ENCODE results near the gene POLE.
"Not testable (repeated sequence)": the region's sequence is repeated elsewhere in the genome, so short reads cannot be mapped to it uniquely, and the experiment has no call there.

POLE gene

DNA sequence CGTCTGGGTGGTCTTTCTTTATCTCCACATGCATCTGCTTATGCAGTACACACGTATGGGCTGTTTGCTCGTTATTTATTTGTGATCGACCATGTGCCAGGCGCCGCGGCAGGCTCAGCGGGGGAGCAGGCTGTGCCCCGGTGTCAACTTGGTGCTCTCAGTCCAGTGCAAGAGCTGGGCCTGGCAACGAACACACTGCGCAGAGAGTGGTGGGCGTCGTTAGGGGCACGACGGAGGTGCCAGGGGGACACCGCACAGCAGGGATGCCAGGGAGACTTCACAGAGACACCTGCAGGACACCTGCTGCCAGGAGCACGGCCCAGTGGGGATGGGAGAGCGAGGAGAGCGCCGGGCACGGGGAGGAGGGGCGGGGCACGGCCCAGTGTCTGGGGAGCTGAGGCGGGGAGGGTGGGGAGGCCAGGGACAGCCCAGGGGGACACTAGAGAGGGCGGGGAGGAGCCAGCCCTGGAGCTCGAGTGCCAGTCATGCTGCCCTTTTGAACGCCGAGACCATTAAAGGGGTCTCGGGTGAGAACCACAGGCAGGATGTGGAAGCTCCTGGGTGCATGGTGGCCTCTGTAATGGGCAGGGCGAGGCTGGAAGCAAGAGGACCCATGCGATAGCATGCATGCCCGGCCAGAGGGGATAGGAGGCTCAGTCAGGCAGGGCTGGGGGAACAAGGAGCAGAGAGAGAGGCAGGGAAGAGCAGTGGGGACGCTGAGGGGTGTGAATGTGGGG is 76.1 kb downstream of the POLE start:
- no peak for DNase-seq

DNA sequence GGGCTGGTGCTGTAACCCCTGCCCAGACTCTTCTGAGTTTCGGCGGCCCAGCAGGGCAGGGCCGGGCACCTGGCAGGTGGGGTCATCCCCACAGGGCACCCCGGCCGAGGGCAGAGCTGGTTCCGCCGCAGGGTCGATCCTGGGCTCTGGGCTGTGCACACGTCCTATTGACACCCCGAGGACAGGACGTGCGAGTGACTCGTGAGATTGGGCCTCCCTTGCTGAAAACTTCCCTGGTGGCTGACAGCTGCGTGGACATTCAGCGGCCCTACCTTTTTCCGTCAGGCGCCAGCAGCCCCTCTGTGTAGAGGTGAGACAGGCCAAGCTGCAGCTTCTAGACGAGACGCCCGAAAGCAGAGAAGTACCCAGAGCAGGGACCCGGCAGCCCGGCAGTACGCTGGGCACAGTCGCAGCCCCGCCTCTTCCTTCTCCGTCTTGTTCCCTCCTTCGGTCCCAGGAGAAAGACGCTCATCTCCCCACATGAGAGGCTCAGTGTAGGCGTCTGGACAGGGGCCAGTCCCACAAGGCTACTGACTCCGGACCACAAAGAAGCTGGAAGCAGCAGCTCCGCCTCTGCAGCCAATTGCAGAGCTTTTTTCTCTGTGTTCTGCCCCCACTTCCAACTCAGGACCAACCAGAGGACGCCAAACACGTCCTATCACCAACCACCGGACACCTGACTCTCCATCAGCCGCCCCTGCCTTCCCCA is 76.9 kb downstream of the POLE start, which contains the start of gene LRCOL1:
LRCOL1 (minus strand) TSS at position 532 of the 709 bp plus-strand sequence. CDS start 4,331 bp downstream, outside the sequence.
- DNase-seq, result no peak

DNA sequence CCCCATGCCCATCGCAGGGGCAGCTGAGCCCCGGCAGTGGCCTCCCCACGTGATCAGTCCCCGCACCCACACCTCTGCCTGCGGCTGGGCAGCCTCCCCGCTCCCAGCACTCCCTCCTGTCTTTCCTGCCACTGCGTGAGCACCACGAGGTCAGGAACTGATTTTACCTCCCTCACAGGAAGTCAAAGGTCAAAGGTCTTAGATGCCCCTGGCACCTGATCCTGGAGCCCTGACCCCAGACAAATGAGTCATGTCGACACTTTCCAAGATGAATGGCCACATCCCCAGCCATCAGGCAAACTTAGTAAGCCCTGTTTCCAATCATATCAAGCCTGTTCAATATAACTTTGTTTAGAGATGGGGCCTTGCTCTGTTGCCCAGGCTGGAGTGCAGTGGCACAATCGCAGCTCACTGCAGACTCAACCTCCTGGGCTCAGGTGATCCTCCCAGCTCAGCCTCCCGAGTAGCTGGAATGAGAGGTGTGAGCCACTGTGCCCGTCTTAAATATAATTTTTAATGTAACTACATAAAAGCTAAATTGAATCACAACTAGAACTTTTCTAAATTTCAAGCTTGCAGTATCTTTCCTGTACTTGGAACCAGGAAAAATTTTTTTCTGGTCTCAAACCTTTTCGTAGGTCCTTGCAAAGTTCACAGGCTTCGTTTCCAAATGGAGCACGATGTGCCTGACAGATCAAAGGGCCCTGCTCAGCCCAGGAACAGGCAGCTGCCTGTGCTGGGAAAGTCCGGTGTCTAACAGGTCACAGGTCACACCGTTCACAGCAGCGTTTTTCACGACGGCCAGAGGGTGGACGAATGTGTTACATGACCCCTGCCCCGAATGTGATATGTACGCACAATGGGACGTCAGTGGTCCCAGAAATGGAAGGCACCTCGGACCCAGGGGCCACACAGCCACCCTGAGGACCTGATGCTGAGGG is 78.6 kb downstream of the POLE start:
- no peak for DNase-seq

DNA sequence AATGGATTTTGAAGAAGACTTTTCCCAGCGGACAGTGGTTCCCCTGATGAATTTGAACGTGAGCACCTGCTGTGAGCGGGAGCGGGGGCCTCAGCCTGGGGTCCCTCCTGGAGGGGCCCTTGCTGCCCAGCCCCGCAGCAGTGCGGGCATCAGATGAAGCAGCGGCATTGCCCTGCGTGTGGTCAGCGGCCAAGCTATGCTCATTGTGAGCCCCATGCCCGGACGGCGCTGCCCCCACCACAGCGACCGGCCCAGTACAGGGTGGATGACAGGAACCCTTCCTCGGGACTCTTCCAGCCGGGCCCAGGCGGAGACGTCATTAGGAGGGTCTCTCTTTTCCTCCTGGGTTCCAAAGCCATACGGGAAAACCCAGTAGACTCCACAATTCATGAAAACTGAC is 80.2 kb downstream of the POLE start:
- no peak for DNase-seq

DNA sequence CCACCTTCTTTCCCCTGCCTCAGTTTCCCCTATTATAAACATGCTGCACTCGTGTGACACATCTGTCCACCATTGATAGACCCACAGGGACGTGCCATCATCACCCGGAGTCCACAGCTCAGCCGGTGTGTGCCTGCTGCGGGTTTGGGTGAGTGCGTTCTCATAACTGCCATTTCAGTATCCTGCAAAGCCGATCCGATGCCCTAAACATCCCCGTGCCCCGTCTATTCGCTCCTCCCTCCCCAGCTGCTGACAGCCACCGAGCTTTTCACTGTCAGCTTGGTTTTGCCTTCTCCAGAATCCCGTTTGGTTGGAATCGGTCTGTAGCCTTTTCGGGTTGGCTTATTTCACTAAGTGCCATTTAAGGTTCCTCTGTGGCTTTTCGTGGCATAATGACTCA is 80.7 kb downstream of the POLE start:
- no peak for DNase-seq

DNA sequence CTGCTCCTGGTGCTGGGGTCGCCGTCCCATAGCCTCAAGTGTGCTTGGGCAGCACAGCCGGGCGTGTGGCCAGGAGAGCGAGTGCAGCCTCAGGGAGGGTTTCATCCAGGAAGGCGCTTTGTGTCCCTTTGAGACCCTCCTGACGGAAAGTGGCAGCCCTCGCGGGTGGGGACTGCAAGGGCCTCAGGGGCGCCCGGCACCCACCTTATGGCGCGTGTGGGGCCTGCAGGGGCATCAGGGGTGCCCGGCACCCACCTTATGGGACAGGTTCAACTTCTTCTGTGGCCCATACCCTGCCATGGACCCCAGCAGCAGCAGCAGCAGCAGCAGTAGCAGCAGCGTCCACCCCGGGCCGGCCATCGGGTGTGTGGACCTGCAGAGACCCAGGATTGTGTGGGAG is 81.2 kb downstream of the POLE start:
- DNase-seq, result no peak

DNA sequence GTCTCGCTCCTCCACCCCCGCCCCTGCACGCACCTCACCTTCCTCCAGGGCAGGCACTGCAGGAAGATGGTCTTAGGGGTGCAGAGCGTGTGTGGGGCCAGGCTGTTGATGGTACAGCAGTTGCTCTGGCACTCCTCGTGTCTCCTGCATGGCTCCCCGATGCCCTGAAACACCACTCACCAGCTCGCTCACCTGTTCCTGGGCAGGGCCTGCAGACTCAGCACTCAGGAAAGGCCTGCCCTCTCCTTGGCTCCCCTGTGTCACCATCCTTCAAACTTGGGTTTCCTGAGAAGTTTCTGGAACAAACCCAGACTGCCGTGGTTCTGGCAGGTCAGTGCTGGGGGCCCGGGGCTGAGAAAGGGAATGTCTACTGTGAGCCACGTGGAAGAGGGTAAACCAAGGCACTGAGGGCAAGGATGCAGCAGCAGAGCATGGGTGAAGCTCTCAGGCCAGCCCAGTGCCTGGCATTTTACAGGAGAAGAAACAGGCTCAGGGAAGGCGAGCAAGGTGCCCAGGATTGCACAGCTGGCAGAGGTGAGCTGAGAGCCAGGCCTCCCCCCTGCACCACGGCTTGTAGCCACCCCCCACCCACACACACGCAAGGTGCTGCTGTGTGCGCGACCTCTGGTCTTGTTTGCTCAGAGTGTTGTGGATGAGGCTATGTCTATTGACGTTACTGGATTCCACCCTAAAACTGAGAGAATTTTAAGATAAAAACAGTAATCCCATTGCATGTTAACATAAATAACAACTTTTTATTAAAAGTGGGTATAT is 82.3 kb downstream of the POLE start:
- no peak for DNase-seq

DNA sequence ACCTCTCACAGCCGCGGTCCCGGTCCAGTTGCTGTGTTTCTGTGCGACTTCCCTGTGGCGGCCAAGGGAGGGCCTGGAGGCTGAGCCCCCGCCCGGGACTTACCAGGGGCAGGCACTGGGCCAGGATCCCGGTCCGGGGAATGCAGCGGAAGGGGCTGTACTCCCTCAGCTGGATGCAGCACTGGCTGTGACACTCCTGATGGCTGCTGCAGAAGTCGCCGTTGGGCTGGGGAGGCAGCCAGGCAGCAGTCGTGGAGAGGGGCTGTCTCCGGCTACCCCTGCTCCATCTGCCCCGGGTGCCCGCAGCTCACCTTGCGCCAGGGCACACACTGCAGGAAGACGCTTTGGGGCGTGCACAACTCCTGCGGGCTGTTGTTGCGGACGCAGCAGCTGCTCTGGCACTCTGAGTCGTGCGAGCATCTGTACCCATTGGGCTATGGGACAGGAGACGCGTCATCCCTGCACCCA is 83.0 kb downstream of the POLE start:
- no peak for DNase-seq

DNA sequence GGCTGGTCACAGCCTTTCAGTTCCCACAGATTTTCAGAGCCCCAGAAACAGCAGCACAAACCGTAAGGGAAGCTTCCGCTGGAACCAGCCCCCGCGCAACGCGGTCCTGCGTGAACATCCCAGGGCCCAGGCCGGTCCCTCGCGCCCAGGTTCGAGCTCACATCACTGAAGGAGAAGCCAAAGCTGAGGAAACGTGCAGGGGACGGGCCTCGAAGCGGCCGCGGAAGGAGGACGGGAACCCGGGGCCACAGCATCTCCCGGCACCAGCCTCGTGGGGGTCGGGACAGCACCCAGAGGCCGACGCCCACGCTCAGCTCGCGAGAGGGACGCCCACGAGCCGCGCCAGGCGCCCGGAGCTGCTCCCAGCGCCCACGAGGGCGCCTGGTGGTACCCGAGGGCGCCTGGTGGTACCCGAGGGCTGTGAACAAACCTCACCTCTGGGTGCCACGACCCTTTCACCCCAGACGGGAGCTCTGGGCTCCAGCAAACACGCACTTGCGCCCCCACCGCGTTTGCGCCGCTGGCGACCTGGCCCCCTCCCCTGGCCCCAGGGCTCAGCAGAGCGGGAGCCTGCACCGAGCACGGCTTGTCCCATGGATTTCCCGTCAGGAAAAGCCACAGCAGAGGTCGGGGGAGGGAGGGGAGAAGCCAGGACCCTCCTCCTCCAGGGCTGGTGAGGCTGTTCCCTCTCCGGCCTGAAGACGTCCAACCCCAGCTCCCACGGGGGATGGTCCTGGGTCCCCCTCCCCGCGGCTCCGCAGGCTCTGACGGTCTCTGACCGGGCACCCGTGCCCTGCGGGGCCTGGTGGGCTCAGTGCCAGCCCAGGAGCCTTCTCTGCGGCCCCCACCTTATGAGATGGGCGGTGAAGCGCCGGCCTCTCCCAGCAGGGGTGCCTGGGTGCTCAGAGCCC is 83.6 kb downstream of the POLE start:
- no peak for DNase-seq

DNA sequence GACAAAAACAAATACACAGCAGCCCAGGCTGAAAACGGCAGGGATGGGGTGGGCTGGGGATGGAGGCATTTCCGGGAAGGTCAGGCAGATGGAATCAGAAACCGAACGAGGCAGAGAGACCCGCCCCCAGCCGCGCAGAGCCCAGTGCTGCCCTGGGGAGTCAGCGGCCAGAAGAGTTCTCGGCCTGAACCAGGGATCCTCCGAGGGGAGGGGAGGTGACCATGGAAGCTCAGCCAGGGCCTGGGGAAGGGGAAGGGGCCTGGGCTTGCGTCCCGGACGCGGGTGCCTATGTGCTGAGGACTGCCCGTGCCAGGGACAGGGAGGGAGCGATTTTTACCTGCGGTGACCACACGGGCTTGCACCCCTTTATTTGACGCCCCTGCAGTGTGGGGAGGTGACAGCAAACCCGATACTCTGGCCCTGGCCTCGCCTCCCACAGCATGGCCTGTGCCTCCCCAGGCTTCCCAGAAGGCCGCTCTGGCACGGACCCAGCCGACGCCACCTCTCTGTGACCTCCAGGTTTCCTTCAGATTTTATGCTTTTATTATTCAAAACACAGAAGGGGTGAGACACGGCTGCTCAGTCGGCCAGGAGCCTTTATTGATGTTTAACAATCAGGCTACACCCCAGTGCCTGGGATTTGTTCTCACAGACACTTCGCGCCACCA is 84.4 kb downstream of the POLE start:
- no peak for DNase-seq

DNA sequence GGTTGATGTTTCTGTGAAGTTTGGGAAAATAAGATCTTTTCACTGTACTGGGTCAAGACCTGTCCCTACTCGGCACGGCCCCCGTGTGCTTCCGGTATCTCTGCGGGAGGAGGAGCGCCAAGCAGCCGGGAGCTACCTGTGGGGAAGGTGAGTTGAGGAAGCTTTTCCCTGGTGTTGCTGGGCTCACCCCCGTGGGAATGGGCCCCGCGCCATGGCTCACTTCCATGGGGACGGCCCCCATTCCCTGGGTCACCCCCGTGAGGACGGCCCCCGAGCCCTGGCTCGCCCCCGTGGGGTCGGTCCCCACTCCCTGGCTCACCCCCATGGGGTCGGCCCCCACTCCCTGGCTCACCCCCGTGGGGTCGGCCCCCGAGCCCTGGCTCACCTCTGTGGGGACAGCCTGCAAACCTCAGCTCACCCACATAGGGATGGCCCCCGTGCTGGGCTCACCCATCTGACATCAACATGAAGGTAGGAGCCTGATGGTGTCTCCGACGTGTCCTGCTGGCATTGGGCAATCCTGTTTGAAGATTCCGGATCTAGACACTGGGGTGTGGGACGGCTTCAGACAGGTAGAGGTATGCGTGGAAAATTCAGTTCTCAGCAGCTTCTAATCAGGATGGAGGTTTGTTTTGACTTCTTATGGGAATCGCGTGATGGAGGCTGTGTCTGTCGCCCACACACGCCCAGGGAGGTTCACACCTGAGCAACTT is 85.8 kb downstream of the POLE start:
- no peak for DNase-seq

DNA sequence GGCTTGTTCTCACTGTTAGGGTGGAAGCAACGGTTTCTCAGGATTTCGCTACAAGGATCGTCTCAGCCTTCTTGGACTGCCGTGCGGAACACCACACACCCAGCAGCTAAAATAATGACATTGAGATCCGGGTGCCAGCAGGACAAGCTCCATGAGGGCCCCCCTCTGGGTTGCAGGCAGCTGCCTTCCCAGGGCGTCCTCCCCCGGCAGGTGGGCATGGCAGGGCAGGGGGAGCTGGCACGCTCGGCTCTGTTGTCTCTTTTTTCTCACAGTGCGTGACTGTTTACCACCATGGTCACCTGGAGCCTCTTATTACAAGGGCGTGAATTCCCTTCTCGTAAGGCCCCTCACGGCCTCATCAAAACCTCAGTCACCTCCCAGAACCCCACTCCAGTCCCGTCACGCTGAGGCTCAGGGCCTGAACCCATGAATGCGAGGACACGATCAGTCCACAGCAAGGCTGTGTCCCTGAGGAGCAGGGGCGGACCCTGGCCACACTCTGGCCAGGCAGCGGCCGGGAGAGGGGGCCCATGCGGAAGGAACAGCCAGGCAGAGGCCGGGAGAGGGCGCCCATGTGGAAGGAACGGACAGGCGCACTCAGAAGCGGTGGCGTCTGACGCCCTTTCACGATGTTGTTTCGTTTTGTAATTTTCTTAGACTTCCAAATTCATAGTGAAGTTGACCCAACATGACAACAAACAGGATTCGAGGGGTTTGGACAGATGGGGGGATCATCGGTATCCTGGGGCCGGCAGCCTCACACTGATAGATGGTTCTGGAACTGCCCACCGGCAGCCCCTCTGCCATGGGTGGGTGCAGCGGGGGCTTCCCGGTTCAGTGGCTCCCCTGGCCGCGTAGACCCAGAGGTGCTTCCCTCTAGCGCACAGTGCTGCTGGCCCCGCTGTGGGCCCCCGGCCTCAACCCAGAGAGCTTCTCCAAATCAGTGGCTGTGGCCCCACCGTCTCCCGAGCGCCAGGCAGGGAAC is 86.8 kb downstream of the POLE start:
- DNase-seq, result peak; percentile 19

DNA sequence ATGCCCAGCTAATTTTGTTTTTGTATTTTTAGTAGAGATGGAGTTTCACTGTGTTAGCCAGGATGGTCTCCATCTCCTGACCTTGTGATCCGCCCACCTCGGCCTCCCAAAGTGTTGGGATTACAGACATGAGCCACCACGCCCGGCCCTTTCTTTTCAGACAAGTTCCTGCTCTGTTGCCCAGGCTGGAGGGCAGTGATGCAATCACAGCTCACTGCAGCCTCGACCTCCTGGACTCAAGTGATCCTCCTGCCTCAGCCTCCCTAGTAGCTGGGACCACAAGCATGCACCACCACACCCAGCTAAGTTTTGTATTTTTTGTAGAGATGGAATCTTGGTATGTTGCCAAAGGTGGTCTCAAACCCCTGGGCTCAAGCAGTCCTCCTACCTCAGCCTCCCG is 87.6 kb downstream of the POLE start:
- DNase-seq, result not testable (repeated sequence)

DNA sequence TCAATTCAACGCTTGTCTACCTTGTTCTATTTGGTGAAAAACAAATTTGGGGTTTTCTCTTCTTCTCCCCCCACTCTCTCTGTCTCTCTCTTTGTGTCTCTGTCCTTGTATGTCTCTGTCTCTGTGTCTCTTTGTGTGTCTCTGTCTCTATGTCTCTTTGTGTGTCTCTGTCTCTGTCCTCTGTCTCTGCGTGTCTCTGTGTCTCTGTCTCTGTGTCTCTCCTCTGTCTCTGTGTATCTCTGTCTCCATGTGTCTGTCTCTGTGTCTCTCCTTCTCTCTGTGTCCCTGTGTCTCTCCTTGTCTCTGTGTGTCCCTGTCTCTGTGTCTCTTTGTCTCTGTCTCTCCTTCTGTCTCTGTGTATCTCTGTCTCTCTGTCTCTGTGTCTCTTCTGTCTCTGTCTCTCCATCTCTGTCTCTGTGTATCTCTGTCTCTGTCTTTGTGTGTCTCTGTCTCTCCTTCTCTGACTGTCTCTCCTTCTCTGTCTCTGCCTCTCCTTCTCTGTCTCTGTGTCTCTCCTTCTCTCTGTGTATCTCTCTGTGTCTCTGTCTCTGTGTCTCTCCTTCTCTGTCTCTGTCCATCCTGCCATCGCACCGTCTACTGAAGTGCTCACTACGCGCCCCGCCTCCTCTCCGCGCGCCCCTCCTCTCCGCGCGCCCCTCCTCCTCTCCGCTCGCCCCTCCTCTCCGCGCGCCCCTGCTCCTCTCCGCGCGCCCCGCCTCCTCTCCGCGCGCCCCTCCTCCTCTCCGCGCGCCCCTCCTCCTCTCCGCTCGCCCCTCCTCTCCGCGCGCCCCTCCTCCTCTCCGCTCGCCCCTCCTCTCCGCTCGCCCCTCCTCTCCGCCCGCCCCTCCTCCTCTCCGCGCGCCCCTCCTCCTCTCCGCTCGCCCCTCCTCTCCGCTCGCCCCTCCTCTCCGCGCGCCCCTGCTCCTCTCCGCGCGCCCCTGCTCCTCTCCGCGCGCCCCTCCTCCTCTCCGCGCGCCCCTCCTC is 89.5 kb downstream of the POLE start:
- no peak for DNase-seq

DNA sequence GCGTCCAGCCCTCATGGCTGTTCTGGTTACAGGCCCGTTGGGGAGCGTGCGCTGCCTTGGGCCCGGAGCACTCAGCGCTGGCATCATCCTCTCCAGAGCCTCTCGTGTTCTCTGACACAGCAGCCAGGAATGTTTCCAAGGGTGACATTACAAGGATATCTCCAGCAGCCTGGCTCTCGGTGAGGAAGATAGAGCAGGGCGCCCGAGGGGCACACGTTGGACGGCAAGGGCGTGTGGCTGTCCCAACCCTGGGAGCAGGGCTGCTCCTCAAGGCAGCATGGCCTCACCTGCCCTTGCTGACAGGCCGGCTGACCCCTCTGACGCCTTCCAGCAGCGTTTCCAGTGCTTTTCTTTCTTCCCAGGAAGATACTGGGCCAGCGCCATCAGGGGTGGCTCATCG is 91.1 kb downstream of the POLE start:
- no peak for DNase-seq

DNA sequence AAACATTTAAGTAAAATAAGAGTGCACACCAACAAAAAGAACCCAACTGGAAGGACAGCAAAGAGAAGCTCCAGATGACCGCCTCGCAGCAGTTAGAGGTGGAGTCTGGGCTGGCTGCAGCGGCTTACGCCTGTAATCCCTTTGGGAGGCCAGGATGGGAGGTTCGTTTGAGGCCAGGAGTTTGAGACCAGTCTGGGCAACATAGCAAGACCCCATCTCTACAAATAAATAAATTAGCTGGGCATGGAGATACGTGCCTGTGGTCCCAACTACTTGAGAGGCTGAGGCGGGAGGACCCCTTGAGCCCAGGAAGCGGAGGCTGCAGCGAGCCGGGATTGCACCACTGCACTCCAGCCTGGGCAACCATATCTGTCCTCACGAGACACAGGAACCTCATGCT is 92.0 kb downstream of the POLE start:
- DNase-seq, result no peak

DNA sequence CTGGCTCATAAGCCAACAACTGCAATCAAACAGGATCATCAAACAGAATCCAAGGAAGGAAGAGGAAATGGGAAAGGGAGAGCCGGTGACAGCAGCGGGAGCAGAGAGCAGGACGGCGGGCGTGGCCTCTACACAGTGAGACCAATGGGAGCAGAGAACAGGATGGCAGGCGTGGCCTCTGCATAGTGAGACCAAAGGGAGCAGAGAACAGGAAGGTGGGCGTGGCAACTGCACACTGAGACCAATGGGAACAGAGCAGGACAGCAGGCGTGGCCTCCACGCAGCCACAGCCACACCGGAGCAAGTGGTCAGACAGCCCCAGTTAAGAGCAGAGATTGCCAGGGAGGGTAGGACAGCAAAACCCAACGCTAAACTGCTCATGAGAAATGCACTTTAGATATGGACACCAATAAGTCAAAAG is 93.2 kb downstream of the POLE start:
- DNase-seq, result no peak

DNA sequence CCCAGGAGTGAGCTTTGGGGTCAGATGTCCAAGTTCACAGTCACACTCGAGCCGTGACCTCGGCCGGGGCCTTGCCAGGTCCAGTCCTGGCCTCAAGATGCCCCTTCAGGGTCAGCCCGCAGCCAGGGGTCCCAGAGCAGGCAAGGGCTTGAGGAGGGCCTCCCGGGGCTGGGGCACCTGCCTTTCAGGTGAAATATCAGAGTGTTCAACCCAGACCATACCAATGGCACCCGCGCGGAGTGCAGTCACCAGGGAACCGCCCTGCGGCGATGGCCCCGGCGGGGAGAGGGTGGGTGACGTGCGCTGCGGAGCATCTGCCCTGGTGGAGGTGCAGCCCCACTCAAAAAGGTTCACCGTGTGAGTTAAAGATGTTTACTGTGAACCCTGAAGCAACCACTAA is 93.6 kb downstream of the POLE start:
- no peak for DNase-seq
